Measurements from ENCODE around the gene KIF3B.

The KIF3B gene

GRCh38 chr20:32296412-32296811 lies 19.0 kb downstream of the KIF3B start:
- peaks cover 59% of the 10 kb centered on the region for H3K36me3 Mint-ChIP-seq (ENCODE audit: low read depth)
- no peaks in the 10 kb centered on the region for H3K9me3 Mint-ChIP-seq
- no peak overlapping the region for H3K4me3 Mint-ChIP-seq
- DNase-seq: no peak
- H3K27ac Mint-ChIP-seq: peak overlapping the region; percentile 38
- H3K27me3 Mint-ChIP-seq: no peaks in the 10 kb centered on the region
- H3K4me1 Mint-ChIP-seq (ENCODE audit: low read depth): peaks cover 62% of the 10 kb centered on the region

DNA sequence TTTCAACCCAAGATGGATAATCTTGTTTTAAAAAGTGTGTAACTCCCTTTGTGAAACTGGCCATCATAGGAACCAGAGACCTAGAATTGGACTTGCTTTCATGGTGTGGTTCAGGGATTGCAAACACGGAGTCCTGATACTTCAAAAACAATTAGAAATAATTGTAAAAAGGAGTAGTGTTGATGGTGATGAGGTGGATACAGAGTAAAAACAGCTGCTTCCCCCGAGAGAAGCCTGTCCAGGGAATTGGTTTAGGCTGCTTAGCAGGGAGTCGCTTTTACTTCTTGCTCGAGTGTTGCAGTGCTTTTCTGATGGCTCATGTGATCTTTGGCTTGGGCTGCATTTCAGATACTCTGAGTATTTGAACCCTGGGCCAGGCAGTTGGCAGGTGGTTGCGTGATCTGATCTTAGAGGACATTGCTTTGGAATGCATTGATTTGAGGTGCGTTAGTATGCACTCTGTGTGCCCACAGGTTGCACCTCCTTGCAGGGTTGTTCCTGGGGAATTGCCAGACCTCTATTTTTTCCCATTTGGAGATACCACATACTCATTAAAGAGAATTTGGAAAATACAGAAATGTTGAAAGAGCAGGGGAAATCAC lies 19.5 kb downstream of the KIF3B start:
- Mint-ChIP-seq H3K9me3 (no peaks in the 10 kb centered on the region), H3K4me3 (no peak overlapping the region), H3K4me1 (ENCODE audit: low read depth) (peaks cover 64% of the 10 kb centered on the region), H3K27ac (peak overlapping the region; percentile 70), H3K36me3 (ENCODE audit: low read depth) (peaks cover 62% of the 10 kb centered on the region), H3K27me3 (no peaks in the 10 kb centered on the region)
- no peak for DNase-seq

- Mint-ChIP-seq H3K4me3 (no peak overlapping the region), H3K36me3 (ENCODE audit: low read depth) (peaks cover 64% of the 10 kb centered on the region), H3K9me3 (no peaks in the 10 kb centered on the region), H3K27ac (no peak overlapping the region), H3K27me3 (no peaks in the 10 kb centered on the region), H3K4me1 (ENCODE audit: low read depth) (peaks cover 66% of the 10 kb centered on the region)
- DNase-seq: no peak
Observed at GRCh38 chr20:32297439-32297838, 20.0 kb downstream of the KIF3B start.

DNA sequence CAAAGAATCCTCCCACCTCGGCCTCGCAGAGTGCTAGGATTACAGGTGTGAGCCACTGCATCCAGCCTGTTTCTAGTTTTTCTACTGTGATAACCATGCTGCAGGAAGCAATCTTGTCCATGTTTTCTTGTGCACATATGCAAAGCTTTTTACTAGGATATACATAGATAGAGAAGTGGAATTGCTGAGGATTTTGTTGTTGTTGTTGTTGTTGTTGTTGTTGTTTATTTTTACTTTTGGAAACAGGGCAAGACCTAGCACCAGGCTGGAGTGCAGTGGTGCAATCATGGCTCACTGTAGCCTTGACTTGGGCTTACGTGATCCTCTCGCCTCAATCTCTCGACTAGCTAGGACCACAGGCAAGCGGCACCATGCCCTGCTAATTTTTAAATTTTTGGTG lies 23.2 kb downstream of the KIF3B start:
- Mint-ChIP-seq H3K4me1 (ENCODE audit: low read depth) (peaks cover 61% of the 10 kb centered on the region), H3K4me3 (no peak overlapping the region)

GRCh38 chr20:32301719-32302506 lies 24.5 kb downstream of the KIF3B start:
- Mint-ChIP-seq H3K9me3 (no peaks in the 10 kb centered on the region), H3K27me3 (no peaks in the 10 kb centered on the region), H3K4me1 (ENCODE audit: low read depth) (peaks cover 56% of the 10 kb centered on the region), H3K4me3 (peak overlapping the region; percentile 37), H3K36me3 (ENCODE audit: low read depth) (peaks cover 63% of the 10 kb centered on the region), H3K27ac (peak overlapping the region; percentile 80)
- no peak for DNase-seq

More for the DNA sequence above, 23.2 kb downstream of the KIF3B start:
- Mint-ChIP-seq H3K27me3 (no peaks in the 10 kb centered on the region), H3K9me3 (no peaks in the 10 kb centered on the region), H3K27ac (peak overlapping the region; percentile 26), H3K36me3 (ENCODE audit: low read depth) (peaks cover 57% of the 10 kb centered on the region)
- no peak for DNase-seq

- no peaks in the 10 kb centered on the region for H3K9me3 Mint-ChIP-seq
- peaks cover 65% of the 10 kb centered on the region for H3K36me3 Mint-ChIP-seq (ENCODE audit: low read depth)
- peak overlapping the region; percentile 80 for H3K27ac Mint-ChIP-seq
- H3K4me1 Mint-ChIP-seq (ENCODE audit: low read depth): peaks cover 53% of the 10 kb centered on the region
- no peaks in the 10 kb centered on the region for H3K27me3 Mint-ChIP-seq
- no peak for DNase-seq
- no peak overlapping the region for H3K4me3 Mint-ChIP-seq
Observed at GRCh38 chr20:32302507-32302872, 25.0 kb downstream of the KIF3B start.

- DNase-seq: no peak
- peak overlapping the region; percentile 55 for H3K27ac Mint-ChIP-seq
- H3K4me3 Mint-ChIP-seq: no peak overlapping the region
- H3K4me1 Mint-ChIP-seq (ENCODE audit: low read depth): peaks cover 42% of the 10 kb centered on the region
- H3K9me3 Mint-ChIP-seq: no peaks in the 10 kb centered on the region
- H3K36me3 Mint-ChIP-seq (ENCODE audit: low read depth): peaks cover 58% of the 10 kb centered on the region
- no peaks in the 10 kb centered on the region for H3K27me3 Mint-ChIP-seq
Observed at GRCh38 chr20:32304131-32304746, 26.8 kb downstream of the KIF3B start.

DNA sequence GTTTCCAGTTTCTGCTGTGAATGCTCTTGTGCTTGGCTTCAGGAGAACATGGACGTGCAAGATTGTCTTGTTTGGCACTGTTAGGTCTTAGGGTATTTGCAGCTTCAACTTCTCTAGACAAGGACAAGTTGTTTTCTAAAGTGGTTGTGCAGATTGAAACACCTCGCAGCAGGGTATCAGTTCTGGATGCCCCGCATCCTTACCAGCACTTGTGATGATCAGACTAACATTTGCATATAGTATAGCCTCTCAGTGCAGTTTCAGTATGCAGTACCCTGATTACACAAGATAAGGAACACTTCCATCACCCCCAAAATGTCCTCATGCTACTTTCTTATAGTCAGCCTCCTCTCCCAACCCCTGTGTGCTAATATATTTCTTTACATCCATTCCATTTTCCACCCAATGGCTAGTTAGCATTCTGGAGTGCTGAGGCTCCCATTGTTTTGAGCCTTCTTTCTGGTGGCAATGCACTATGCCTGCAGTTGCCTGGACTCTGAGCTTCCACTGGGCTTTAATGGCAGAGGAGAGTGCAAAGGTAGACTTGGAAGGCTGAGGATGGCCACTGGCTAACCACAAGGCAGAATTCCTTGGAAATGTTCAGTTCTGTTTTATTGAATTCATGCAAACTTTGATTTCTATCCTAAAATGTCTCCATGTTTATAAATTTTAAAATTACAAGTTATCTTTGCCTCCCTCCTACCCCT lies 35.4 kb downstream of the KIF3B start:
- Mint-ChIP-seq H3K9me3 (no peaks in the 10 kb centered on the region), H3K27ac (peak overlapping the region; percentile 51), H3K36me3 (ENCODE audit: low read depth) (peaks cover 82% of the 10 kb centered on the region), H3K4me1 (ENCODE audit: low read depth) (peaks cover 18% of the 10 kb centered on the region), H3K4me3 (no peak overlapping the region), H3K27me3 (no peaks in the 10 kb centered on the region)
- DNase-seq: no peak

- no peak for DNase-seq
- Mint-ChIP-seq H3K36me3 (ENCODE audit: low read depth) (peaks cover 88% of the 10 kb centered on the region), H3K4me1 (ENCODE audit: low read depth) (peaks cover 27% of the 10 kb centered on the region), H3K9me3 (no peaks in the 10 kb centered on the region), H3K4me3 (no peak overlapping the region), H3K27me3 (no peaks in the 10 kb centered on the region), H3K27ac (peak overlapping the region; percentile 78)
Observed at GRCh38 chr20:32314768-32315167, 37.3 kb downstream of the KIF3B start.

DNA sequence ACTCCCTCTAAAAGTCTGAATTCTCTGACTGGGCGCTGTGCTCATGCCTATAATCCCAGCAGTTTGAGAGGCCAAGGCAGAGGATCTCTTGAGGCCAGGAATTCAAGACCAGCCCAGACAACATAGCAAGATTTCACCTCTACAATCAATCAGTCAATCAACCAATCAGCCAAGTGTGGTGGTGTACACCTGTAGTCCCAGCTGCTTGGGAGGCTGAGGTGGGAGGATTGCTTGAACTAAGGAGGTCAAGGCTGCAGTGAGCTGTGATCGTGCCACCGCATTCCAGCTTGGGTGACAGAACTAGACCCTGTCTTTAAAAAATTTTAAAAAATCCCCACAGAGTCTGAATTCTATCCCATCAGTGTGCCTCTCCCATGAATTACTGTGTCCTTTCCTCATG lies 37.9 kb downstream of the KIF3B start:
- Mint-ChIP-seq H3K27ac (peak overlapping the region; percentile 88), H3K36me3 (ENCODE audit: low read depth) (peaks cover 88% of the 10 kb centered on the region), H3K9me3 (no peaks in the 10 kb centered on the region), H3K4me1 (ENCODE audit: low read depth) (peaks cover 27% of the 10 kb centered on the region), H3K4me3 (no peak overlapping the region), H3K27me3 (no peaks in the 10 kb centered on the region)
- DNase-seq: no peak

- Mint-ChIP-seq H3K36me3 (ENCODE audit: low read depth) (peaks cover 88% of the 10 kb centered on the region), H3K4me3 (no peak overlapping the region), H3K27ac (peak overlapping the region; percentile 88), H3K4me1 (ENCODE audit: low read depth) (peaks cover 25% of the 10 kb centered on the region), H3K27me3 (no peaks in the 10 kb centered on the region), H3K9me3 (no peaks in the 10 kb centered on the region)
- DNase-seq: no peak
Observed at GRCh38 chr20:32315891-32316290, 38.4 kb downstream of the KIF3B start.

- H3K27me3 Mint-ChIP-seq: no peaks in the 10 kb centered on the region
- no peak overlapping the region for H3K4me3 Mint-ChIP-seq
- no peak for DNase-seq
- H3K36me3 Mint-ChIP-seq (ENCODE audit: low read depth): peaks cover 93% of the 10 kb centered on the region
- H3K4me1 Mint-ChIP-seq (ENCODE audit: low read depth): peaks cover 28% of the 10 kb centered on the region
- no peaks in the 10 kb centered on the region for H3K9me3 Mint-ChIP-seq
- H3K27ac Mint-ChIP-seq: peak overlapping the region; percentile 88
Observed at GRCh38 chr20:32316667-32317066, 39.2 kb downstream of the KIF3B start.

DNA sequence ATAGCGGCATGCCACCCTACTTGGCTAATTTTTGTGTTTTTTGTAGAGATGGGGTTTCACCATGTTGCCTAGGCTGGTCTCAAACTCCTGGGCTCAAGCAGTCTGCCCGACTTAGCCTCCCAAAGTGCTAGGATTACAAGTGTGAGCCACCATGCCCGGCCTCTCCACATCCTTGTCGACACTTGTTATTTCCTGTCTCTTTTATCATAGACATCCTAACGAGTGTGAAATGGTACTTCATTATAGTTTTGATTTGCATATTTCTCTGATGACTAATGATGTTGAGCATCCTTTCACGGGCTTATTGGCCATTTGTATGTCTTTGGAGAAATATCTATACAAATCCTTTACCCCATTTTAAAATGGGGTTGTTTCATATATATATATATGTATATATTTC lies 41.6 kb downstream of the KIF3B start:
- Mint-ChIP-seq H3K36me3 (ENCODE audit: low read depth) (peaks cover 73% of the 10 kb centered on the region), H3K4me1 (ENCODE audit: low read depth) (peaks cover 23% of the 10 kb centered on the region), H3K4me3 (no peak overlapping the region), H3K27ac (peak overlapping the region; percentile 76), H3K9me3 (no peaks in the 10 kb centered on the region), H3K27me3 (no peaks in the 10 kb centered on the region)
- no peak for DNase-seq

- Mint-ChIP-seq H3K9me3 (no peaks in the 10 kb centered on the region), H3K27me3 (no peaks in the 10 kb centered on the region), H3K4me3 (no peak overlapping the region), H3K36me3 (ENCODE audit: low read depth) (peaks cover 73% of the 10 kb centered on the region), H3K4me1 (ENCODE audit: low read depth) (peaks cover 19% of the 10 kb centered on the region), H3K27ac (no peak overlapping the region)
- no peak for DNase-seq
Observed at GRCh38 chr20:32320305-32320704, 42.9 kb downstream of the KIF3B start.

Data from activated T-cell treated with anti-CD3 and anti-CD28 coated beads, Interleukin-2, amount 50 U/mL, for 24 hours (primary cell).